Lower leg skin (tissue), 3 donors: ENCODE data around the gene ALOXE3.

Experiments
- CTCF ChIP-seq, 3 donors: fragments of 450-650 bp; IDR thresholded peaks; one replicate each; pipeline ENCODE4 v1.5.1; 2016; ENCODE audit warnings: antibody characterized with exemption in 3 of 3, mild to moderate bottlenecking in 3 of 3, moderate library complexity in 2 of 3
- POLR2A ChIP-seq, 2 donors: fragments of 450-650 bp; IDR thresholded peaks; one replicate each; pipeline ENCODE4 v1.6.1; 2016 to 2017; ENCODE audit warnings: antibody characterized with exemption in 2 of 2, mild to moderate bottlenecking in 1 of 2, moderate library complexity in 1 of 2

GRCh38 chr17:8167526-8167925 is 49.2 kb upstream of the ALOXE3 start:
- TF ChIP-seq POLR2A (IDR thresholded peaks at IDR 0.05) (no peak), CTCF (IDR thresholded peaks at IDR 0.05) (no peak)
